Naive thymus-derived CD8-positive, alpha-beta T cell (primary cell): ENCODE measurements around the gene SMARCAL1. TPM values are rescaled to one million over a fixed set of nuclear protein-coding genes. Genes with fewer than 3 reads are reported as not detected.

Experiments used
- ATAC-seq, 2 donors: fragments of 150-1000 bp; cut with Tn5 transposase in 1 of 2; sonication (Bioruptor Pico), chemical (Tn5 transposase) in 1 of 2; 1 replicate in 1 of 2; 2 replicates in 1 of 2; pipeline ENCODE4 v1.10.0; 2021; ENCODE audit warnings: mild to moderate bottlenecking in 2 of 2, moderate library complexity in 2 of 2
- POLR2A ChIA-PET: fragments of 350-600 bp; sonication (Branson Sonifier 250); formaldehyde crosslinking; loops from one replicate; lab custom pipeline; 2021; ENCODE audit warnings: antibody characterized with exemption; lab: Charles Lee
- DNase-seq, 10 donors: peaks; one replicate each; pipeline versions ENCODE4 v3.0.0 to v3.0.0-alpha.2; 2020 to 2022
- H3K27ac Mint-ChIP-seq, 10 donors: one replicate each; pipeline ENCODE4 v1.8.0; 2020 to 2022; ENCODE audit warnings: mild to moderate bottlenecking in 10 of 10, mixed read lengths in 10 of 10, moderate library complexity in 4 of 10, inconsistent platforms in 1 of 10
- H3K27me3 Mint-ChIP-seq, 5 donors: one replicate each; pipeline ENCODE4 v1.8.0; 2021 to 2022; ENCODE audit warnings: mixed read lengths in 5 of 5
- H3K36me3 Mint-ChIP-seq, 3 donors: one replicate each; pipeline ENCODE4 v1.8.0; 2020 to 2022; ENCODE audit warnings: mixed read lengths in 3 of 3, mild to moderate bottlenecking in 2 of 3, inconsistent platforms in 1 of 3
- H3K4me1 Mint-ChIP-seq, 4 donors: one replicate each; pipeline ENCODE4 v1.8.0; 2021 to 2022; ENCODE audit warnings: mixed read lengths in 4 of 4
- H3K4me3 Mint-ChIP-seq, 10 donors: one replicate each; pipeline ENCODE4 v1.8.0; 2020 to 2022; ENCODE audit warnings: mild to moderate bottlenecking in 10 of 10, mixed read lengths in 10 of 10, moderate library complexity in 6 of 10, inconsistent platforms in 1 of 10
- H3K9me3 Mint-ChIP-seq, 9 donors: one replicate each; pipeline ENCODE4 v1.8.0; 2020 to 2022; ENCODE audit warnings: mixed read lengths in 9 of 9, mild to moderate bottlenecking in 3 of 9, inconsistent platforms in 1 of 9, moderate library complexity in 1 of 9
- polyA plus RNA-seq, 3 donors: library from polyadenylated mRNA; unstranded; fragments of 300-500 nt; fragmentation: Illumina TruSeq; gene quantifications; one replicate each; pipeline ENCODE4 v1.2.3, GENCODE V29; 2021
- total RNA-seq, 8 experiments: library from RNA in 2 of 8; stranded (reverse) in 2 of 8; gene quantifications; one replicate each; pipeline ENCODE4 v1.2.3 and lab custom pipeline; 2021 to 2026

The SMARCAL1 gene
- total and polyA plus RNA-seq, 5 experiments from 2014 or later: 18.7 to 22.5 (median 22.0) TPM

DNA sequence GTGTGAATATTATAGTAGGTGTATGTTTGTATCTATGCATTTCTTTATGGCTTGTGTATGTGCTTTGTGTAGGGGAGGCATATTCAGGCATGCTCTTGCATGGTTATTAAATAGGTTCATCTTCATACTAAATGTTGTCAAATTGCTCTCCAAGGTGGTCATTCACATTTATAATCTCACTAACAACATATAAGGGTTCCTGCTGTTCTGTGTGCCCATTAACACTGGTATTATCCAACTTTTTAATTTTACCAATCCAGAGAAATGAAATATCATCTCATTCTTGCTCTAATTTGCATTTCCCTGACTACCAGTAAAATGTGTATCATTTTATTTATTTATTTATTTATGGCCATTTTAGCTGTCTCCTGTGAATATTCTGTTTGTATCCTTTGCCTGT lies 57.4 kb downstream of the SMARCAL1 start:
- no peak for ATAC-seq
- Mint-ChIP-seq H3K27me3 (no peaks in the 10 kb centered on the region), H3K4me3 (no peak overlapping the region), H3K36me3 (peaks cover 0 to 62% (median 14%) of the 10 kb centered on the region in 3 donors), H3K4me1 (peaks cover 0 to 3% (median 1%) of the 10 kb centered on the region in 4 donors), H3K9me3 (no peaks in the 10 kb centered on the region), H3K27ac (no peak overlapping the region)
- POLR2A ChIA-PET: interaction anchor here (0.6 to 0.7 kb wide), 2 partner anchors 9 to 229 kb away, joined by 3 to 5 read pairs; no protein-coding TSS in a partner anchor
- DNase-seq: no peak

DNA sequence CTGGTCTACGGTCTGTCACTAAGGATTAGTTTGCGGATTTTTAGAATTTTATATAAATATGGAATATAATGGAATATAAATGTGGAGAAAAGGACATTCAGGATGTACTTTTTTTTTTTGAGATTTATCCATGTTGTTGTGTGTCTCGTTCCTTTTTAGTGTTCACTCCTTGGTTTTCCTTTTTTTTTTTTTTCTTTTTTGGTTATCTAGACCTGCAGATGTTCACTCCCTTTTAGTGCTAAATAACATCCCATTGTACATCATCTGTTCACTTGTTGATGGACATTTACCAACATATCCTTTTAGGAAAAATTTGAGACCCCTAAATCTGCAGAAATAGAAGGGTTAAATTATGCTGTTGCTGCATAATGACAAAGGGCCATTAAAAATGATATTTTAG lies 60.9 kb downstream of the SMARCAL1 start:
- no peak for ATAC-seq
- Mint-ChIP-seq H3K4me3 (no peak overlapping the region), H3K9me3 (no peaks in the 10 kb centered on the region), H3K4me1 (peaks cover 0 to 18% (median 15%) of the 10 kb centered on the region in 4 donors), H3K27me3 (no peaks in the 10 kb centered on the region), H3K36me3 (peaks cover 0 to 46% (median 11%) of the 10 kb centered on the region in 3 donors), H3K27ac (no peak overlapping the region)
- POLR2A ChIA-PET: no interaction called here
- DNase-seq: no peak

DNA sequence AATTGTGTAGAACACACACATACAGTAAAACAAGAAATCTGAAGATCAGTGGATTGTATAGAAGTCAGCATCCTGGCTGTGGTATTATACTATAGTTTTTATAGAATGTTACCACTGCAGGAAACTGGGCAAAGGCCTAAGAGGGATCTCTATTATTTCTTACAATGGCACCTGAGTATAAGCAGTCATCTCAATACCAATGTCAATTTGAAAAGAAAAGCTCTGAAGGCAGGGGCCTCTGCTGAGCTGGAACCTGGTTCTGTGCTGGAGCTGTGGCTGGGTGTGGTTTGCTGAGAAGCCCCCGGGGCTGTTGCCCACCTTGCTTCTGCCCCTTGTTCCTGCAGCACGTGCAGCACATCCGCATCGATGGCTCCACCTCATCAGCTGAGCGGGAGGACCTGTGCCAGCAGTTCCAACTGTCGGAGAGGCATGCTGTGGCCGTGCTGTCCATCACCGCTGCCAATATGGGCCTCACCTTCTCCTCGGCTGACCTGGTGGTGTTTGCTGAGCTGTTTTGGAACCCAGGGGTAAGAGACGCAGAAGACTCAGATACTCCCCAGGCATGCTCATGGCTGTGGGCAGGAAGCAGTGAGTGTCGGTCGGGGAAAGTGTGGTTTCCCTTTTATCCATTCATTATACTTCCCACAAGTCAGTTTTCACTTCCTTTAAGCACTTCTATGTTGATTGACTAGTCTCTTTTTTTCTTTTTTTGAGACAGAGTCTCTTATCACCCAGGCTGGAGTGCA lies 62.8 kb downstream of the SMARCAL1 start:
- H3K36me3 Mint-ChIP-seq: peaks cover 0 to 45% (median 11%) of the 10 kb centered on the region in 3 donors
- H3K4me3 Mint-ChIP-seq: peak overlapping the region; percentile 9 to 81 (median 46)
- POLR2A ChIA-PET: no interaction called here
- peak overlapping the region in 8 of 10 donors; percentile 16 to 89 (median 58) for H3K27ac Mint-ChIP-seq
- H3K27me3 Mint-ChIP-seq: no peaks in the 10 kb centered on the region
- peak; percentile 46 to 85 for ATAC-seq
- no peaks in the 10 kb centered on the region for H3K9me3 Mint-ChIP-seq
- DNase-seq: peak in 4 of 10 donors; percentile 4 to 43 (median 18)
- peaks cover 0 to 18% (median 15%) of the 10 kb centered on the region in 4 donors for H3K4me1 Mint-ChIP-seq

DNA sequence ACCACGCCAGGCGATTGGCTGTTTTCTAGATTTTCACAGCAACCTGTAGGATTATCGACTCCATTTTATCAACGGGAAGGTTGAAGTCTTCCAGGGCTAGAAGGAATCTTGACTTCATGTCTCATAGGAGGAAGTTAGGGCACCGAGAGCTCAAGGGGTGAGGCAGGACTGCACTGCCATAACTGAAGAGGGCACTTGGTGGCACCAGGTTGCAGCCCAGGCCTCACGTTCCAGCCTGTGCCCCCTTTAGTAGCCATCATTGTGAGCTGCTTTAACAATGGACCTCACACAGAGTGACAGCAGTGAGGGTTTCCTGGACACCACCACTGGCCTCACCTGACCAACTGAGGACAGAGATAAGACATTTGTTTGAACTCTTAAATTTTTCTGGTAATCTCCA lies 63.5 kb downstream of the SMARCAL1 start:
- Mint-ChIP-seq H3K27me3 (no peaks in the 10 kb centered on the region), H3K9me3 (no peaks in the 10 kb centered on the region), H3K36me3 (peaks cover 0 to 45% (median 17%) of the 10 kb centered on the region in 3 donors), H3K4me1 (peaks cover 0 to 18% (median 15%) of the 10 kb centered on the region in 4 donors), H3K4me3 (peak overlapping the region in 5 of 10 donors; percentile 41 to 74 (median 48)), H3K27ac (peak overlapping the region in 7 of 10 donors; percentile 29 to 89 (median 58))
- DNase-seq (no peak), ATAC-seq (no peak)
- POLR2A ChIA-PET: no interaction called here

DNA sequence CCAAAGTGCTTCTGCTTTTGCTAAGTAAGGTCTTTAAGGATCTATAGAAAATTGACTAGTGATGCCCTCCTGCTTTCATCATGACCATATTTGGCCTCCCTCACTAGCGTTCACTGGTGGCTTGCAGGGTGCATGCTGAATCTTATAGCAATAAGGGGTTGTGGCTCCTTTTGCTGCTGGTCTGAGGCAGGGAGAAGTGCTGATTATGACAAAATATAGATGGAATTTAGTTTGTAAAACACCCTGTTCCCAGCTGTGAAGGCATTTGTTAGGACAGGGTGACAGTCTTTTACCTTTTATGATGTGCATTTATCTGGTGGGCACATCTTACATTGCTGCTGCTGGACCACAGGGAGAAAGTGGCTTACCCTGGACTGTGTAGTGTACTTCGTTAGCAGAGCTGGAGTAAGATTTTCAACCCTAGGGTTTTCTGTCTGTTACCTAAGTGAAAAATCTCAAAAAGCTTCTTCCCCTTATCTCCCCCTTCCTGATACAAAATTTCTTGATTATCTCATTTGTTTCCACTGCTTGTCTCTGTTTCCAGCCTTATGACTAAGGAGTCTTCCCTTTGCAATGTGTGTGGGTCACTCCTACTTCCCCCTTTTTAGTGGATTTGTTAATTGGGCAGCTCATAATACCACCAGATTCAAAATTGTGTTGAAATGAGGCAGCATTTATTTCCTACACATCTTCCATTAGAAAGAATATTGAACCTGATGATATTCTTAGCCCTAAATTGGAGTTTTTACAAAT lies 65.2 kb downstream of the SMARCAL1 start:
- no peak for DNase-seq

DNA sequence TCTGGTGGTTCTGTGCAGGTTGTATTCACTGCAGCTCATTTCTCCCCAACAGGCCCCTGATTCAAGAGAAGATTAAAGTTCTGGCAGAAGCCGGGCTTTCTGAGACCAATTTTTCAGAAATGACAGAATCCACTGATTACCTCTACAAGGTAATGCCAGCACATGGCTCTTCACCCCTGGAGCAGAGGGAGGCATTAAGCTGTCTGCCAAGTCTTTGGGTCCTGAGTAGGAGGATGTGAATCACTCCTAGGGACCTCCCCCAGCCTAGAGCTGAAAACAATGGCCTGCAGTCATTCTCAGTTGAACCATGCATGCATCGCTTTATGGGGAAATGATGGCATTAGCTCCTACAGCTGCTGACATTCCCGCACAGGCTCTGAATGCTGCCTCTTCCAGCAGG lies 65.9 kb downstream of the SMARCAL1 start:
- peaks cover 4 to 55% (median 26%) of the 10 kb centered on the region in 3 donors for H3K36me3 Mint-ChIP-seq
- H3K27ac Mint-ChIP-seq: no peak overlapping the region
- peaks cover 0 to 18% (median 15%) of the 10 kb centered on the region in 4 donors for H3K4me1 Mint-ChIP-seq
- H3K27me3 Mint-ChIP-seq: no peaks in the 10 kb centered on the region
- no peak for ATAC-seq
- DNase-seq: no peak
- no peaks in the 10 kb centered on the region for H3K9me3 Mint-ChIP-seq
- POLR2A ChIA-PET: interaction anchor here (1.4 kb wide), 1 partner anchor 133 kb away, joined by 3 read pairs; no protein-coding TSS in a partner anchor
- H3K4me3 Mint-ChIP-seq: no peak overlapping the region

More for the DNA sequence above, 65.2 kb downstream of the SMARCAL1 start:
- no peaks in the 10 kb centered on the region for H3K9me3 Mint-ChIP-seq
- no peaks in the 10 kb centered on the region for H3K27me3 Mint-ChIP-seq
- no peak for ATAC-seq
- POLR2A ChIA-PET: no interaction called here
- no peak overlapping the region for H3K4me3 Mint-ChIP-seq
- peaks cover 0 to 18% (median 15%) of the 10 kb centered on the region in 4 donors for H3K4me1 Mint-ChIP-seq
- no peak overlapping the region for H3K27ac Mint-ChIP-seq
- H3K36me3 Mint-ChIP-seq: peaks cover 3 to 50% (median 21%) of the 10 kb centered on the region in 3 donors

DNA sequence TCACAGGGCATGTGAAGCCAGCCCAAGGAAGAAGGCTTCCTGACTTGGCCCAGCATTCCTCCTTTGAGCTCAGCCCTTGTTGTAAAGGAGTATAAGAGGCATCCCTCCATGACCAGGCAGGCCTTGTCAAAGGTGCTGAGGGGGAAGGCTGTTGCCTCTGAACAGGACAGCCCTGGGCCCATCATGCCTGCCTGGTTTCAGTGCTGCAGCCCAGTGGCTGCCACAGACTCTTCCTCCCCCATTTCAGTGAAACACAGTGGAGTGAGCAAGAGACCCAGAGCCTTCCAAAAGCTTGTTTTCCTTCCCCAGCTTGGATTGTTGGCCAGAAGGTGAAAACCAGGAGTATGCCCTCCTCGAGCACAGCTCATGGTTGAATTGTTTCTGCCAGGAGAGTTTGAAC lies 66.5 kb downstream of the SMARCAL1 start:
- Mint-ChIP-seq H3K4me1 (peaks cover 0 to 18% (median 15%) of the 10 kb centered on the region in 4 donors), H3K4me3 (no peak overlapping the region), H3K36me3 (peaks cover 4 to 55% (median 26%) of the 10 kb centered on the region in 3 donors), H3K27ac (no peak overlapping the region), H3K27me3 (no peaks in the 10 kb centered on the region), H3K9me3 (no peaks in the 10 kb centered on the region)
- DNase-seq (no peak), ATAC-seq (no peak)
- POLR2A ChIA-PET: interaction anchor here (0.6 to 1.4 kb wide), 2 partner anchors 10 to 134 kb away, joined by 3 to 5 read pairs; no protein-coding TSS in a partner anchor

DNA sequence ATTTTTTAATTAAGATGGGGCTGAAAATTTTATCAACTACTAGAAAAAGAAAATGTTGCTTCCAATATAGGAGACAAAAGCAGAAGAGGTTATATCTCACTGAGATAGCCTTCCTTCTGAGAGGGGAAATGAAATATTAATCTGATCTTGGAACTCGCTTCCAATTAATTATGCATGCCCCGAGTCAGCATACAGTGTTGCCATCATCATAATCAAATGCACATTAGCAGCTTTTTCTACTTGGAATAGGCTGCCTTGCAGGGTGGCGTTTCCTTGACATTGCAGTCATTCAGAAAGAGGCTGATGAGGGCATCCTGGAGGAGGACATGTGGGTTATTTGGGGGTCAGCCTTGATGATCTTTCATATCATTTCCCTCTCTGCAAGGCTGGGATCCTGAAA lies 67.9 kb downstream of the SMARCAL1 start:
- Mint-ChIP-seq H3K36me3 (peaks cover 4 to 55% (median 26%) of the 10 kb centered on the region in 3 donors), H3K4me3 (no peak overlapping the region), H3K9me3 (no peaks in the 10 kb centered on the region), H3K4me1 (peaks cover 0 to 11% (median 7%) of the 10 kb centered on the region in 4 donors), H3K27ac (no peak overlapping the region), H3K27me3 (no peaks in the 10 kb centered on the region)
- ATAC-seq (no peak), DNase-seq (no peak)
- POLR2A ChIA-PET: no interaction called here

DNA sequence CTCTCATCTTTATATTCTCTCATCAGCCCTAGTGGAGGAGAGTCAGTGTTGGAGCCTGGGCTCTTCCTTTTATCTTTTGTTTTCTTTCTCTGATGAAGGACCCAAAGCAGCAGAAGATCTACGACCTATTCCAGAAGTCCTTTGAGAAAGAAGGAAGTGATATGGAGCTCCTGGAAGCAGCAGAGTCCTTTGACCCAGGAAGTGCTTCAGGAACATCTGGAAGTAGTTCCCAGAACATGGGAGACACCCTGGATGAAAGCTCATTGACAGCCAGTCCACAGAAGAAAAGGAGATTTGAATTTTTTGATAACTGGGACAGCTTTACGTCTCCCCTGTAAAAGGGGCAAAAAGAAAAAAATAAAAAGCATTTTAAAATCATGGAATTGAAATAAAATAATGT lies 70.4 kb downstream of the SMARCAL1 start:
- H3K36me3 Mint-ChIP-seq: peaks cover 4 to 49% (median 24%) of the 10 kb centered on the region in 3 donors
- H3K4me3 Mint-ChIP-seq: no peak overlapping the region
- DNase-seq: no peak
- no peaks in the 10 kb centered on the region for H3K9me3 Mint-ChIP-seq
- no peaks in the 10 kb centered on the region for H3K27me3 Mint-ChIP-seq
- H3K4me1 Mint-ChIP-seq: peaks cover 0 to 2% (median 0%) of the 10 kb centered on the region in 4 donors
- no peak for ATAC-seq
- POLR2A ChIA-PET: no interaction called here
- no peak overlapping the region for H3K27ac Mint-ChIP-seq

DNA sequence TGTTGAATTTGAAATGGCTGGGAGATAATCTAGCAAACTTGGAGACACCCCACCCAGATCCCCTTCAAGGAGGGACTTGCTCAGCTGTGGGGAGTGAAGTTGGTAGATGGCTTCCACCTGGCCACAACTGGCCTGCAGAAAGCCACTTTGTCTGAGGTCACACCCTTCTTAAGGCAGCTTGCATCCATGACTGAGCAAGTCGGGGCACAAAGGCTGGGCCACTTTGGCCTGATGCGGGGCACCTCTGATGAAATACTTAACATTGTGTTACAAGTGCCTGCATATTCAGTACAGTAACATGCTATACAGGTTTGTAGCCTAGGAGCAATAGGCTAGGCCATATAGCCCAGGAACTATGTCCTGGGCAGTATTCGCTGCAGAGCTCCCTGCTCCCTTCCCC lies 73.0 kb downstream of the SMARCAL1 start:
- no peak overlapping the region for H3K4me3 Mint-ChIP-seq
- ATAC-seq: no peak

DNA sequence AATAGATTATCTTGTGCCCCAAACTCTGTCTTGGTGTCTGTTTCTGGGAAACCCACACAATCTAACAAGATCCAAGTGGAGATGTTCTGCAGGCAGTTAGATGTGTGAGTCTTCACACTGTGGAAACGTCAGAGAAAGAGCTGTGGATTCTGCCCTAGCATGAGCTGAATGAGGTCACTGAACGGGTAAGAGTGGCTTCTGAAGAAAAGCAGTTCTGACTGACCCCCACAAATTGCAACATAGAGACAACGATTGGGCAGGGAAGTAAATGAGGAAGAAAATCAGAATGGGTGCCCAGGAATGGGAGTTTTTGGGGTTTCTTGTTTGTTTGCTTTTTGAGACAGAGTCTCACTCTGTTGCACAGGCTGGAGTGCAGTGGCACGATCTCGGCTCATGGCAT lies 73.5 kb downstream of the SMARCAL1 start:
- Mint-ChIP-seq H3K36me3 (peaks cover 4 to 21% (median 14%) of the 10 kb centered on the region in 3 donors), H3K4me1 (peaks cover 0 to 7% (median 0%) of the 10 kb centered on the region in 4 donors), H3K27ac (no peak overlapping the region), H3K4me3 (no peak overlapping the region), H3K9me3 (no peaks in the 10 kb centered on the region), H3K27me3 (no peaks in the 10 kb centered on the region)
- ATAC-seq (no peak), DNase-seq (no peak)
- POLR2A ChIA-PET: no interaction called here

More for the DNA sequence above, 73.0 kb downstream of the SMARCAL1 start:
- DNase-seq: no peak
- POLR2A ChIA-PET: no interaction called here
- Mint-ChIP-seq H3K36me3 (peaks cover 4 to 26% (median 19%) of the 10 kb centered on the region in 3 donors), H3K27ac (peak overlapping the region in 1 of 10 donors; percentile 10), H3K27me3 (no peaks in the 10 kb centered on the region), H3K4me1 (peaks cover 0 to 6% (median 0%) of the 10 kb centered on the region in 4 donors), H3K9me3 (no peaks in the 10 kb centered on the region)

DNA sequence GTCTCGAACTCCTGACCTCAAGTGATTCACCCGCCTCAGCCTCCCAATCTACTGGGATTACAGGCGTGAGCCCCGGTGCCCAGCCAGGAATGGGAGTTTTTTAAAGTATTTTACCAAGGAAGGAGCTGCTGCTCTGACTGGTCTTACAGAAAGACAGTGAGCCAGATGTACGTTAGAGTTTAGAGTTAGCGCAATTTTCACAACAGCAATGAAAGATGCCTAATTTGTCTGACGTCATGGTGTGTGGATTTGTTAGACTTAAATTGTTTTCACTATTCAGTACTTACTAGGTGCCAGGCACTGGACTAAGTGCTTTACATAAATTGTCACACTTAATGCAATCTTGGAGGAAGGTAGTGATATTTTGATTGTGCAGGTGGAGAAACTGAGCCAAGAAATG lies 74.0 kb downstream of the SMARCAL1 start:
- ATAC-seq (no peak), DNase-seq (no peak)
- H3K4me3 Mint-ChIP-seq: no peak overlapping the region
- H3K9me3 Mint-ChIP-seq: no peaks in the 10 kb centered on the region
- H3K4me1 Mint-ChIP-seq: peaks cover 0 to 7% (median 0%) of the 10 kb centered on the region in 4 donors
- H3K36me3 Mint-ChIP-seq: peaks cover 4 to 18% (median 13%) of the 10 kb centered on the region in 3 donors
- H3K27me3 Mint-ChIP-seq: no peaks in the 10 kb centered on the region
- POLR2A ChIA-PET: no interaction called here
- no peak overlapping the region for H3K27ac Mint-ChIP-seq
